ENCODE measurements around the gene DYSF.

- no peak for TF ChIP-seq CTCF (IDR thresholded peaks at IDR 0.05)
- no peak for TF ChIP-seq ZFX (IDR thresholded peaks at IDR 0.05; ENCODE audit: borderline replicate concordance)
Measured at GRCh38 chr2:71410696-71411095, 42.7 kb upstream of the DYSF start.

Data from 22Rv1 (cell line).